MCF 10A (cell line): Measurements from ENCODE around the gene NUDT4. TPM values are rescaled to one million over a fixed set of nuclear protein-coding genes. Genes with fewer than 3 reads are reported as not detected.

ENCODE experiments used
- BruUV-seq: library from RNA; stranded (reverse); fragments of 400-500 nt; replicated peaks from 2 replicates; lab custom pipeline; 2021; lab: Mats Ljungman, UMichigan
- CTCF ChIA-PET: fragments of 300-600 bp; sonication (Branson Sonifier 250); formaldehyde crosslinking; extraction: SDS; loops from one replicate; lab custom pipeline; 2021; ENCODE audit warnings: antibody characterized with exemption, inconsistent platforms; lab: Yijun Ruan, JAX
- POLR2A ChIA-PET: fragments of 300-600, 350-650 bp; sonication (Branson Sonifier 250); formaldehyde crosslinking; extraction: SDS; loops from one replicate; lab custom pipeline; 2020; ENCODE audit warnings: antibody characterized with exemption, inconsistent platforms; lab: Yijun Ruan, JAX
- DNase-seq: peaks from one replicate; pipeline ENCODE4 v3.0.0-alpha.2; 2018; ENCODE audit not compliant: unreplicated experiment
- H3K27ac Mint-ChIP-seq: one replicate; pipeline ENCODE4 v1.8.0; 2022; ENCODE audit warnings: mild to moderate bottlenecking, low read depth, mixed read lengths; ENCODE audit not compliant: unreplicated experiment
- H3K27me3 Mint-ChIP-seq: one replicate; pipeline ENCODE4 v1.8.0; 2022; ENCODE audit warnings: mixed read lengths; ENCODE audit not compliant: insufficient read depth, unreplicated experiment
- H3K36me3 Mint-ChIP-seq: one replicate; pipeline ENCODE4 v1.8.0; 2022; ENCODE audit warnings: mild to moderate bottlenecking, moderate library complexity, mixed read lengths; ENCODE audit not compliant: insufficient read depth, unreplicated experiment
- H3K4me1 Mint-ChIP-seq: one replicate; pipeline ENCODE4 v1.8.0; 2022; ENCODE audit warnings: mixed read lengths; ENCODE audit not compliant: insufficient read depth, unreplicated experiment
- H3K4me3 Mint-ChIP-seq: one replicate; pipeline ENCODE4 v1.8.0; 2022; ENCODE audit warnings: mild to moderate bottlenecking, moderate library complexity, mixed read lengths; ENCODE audit not compliant: unreplicated experiment
- H3K9me3 Mint-ChIP-seq: one replicate; pipeline ENCODE4 v1.8.0; 2022; ENCODE audit warnings: mixed read lengths; ENCODE audit not compliant: unreplicated experiment
- intact Hi-C: fragments of 100-400 bp; cut with micrococcal nuclease; formaldehyde crosslinking; loops from 2 replicates; pipeline ENCODE4 v1.14.1; 2022
- total RNA-seq: library from RNA; stranded (reverse); gene quantifications from 2 replicates; pipeline ENCODE4 v1.2.3, GENCODE V29; 2022
- TF ChIP-seq, protein P1 (sequence below): fragments of 200-600 bp; IDR thresholded peaks from one replicate; pipeline ENCODE4 v1.8.0; 2022; ENCODE audit warnings: antibody characterized with exemption, mild to moderate bottlenecking; ENCODE audit not compliant: unreplicated experiment

Gene NUDT4
- total RNA-seq, 1 experiment from 2014 or later = 79.8 TPM

DNA sequence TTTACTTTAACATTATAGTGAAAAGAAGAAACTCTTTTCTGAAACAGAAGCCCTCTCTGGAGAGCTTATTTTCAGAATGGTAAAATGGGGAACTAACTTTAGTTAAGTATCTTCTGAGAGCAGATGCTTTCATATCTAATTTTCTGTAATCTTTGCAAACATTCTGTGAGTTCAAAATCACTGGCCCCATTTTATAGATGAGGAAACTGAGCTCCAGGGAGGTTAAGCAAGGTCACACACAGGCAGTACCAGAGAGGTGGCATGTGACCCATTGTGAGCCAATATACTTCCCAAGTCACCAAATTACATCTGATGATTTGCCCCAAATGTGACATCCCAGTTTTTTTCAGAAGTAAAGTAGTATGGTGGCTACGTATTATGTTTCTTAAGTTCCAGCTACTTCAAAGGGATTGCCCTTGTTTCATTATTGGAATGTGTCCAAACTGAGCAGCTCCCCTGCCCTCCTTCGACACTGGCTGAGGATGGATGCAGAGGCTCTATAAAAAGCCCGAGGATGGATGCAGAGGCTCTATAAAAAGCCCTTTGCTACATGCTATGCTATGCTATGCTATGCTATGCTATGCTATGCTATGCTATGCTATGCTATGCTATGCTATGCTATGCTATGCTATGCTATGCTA lies 36.2 kb upstream of the NUDT4 start:
- intact Hi-C loops = no loop called here
- TF ChIP-seq, protein P1, sequence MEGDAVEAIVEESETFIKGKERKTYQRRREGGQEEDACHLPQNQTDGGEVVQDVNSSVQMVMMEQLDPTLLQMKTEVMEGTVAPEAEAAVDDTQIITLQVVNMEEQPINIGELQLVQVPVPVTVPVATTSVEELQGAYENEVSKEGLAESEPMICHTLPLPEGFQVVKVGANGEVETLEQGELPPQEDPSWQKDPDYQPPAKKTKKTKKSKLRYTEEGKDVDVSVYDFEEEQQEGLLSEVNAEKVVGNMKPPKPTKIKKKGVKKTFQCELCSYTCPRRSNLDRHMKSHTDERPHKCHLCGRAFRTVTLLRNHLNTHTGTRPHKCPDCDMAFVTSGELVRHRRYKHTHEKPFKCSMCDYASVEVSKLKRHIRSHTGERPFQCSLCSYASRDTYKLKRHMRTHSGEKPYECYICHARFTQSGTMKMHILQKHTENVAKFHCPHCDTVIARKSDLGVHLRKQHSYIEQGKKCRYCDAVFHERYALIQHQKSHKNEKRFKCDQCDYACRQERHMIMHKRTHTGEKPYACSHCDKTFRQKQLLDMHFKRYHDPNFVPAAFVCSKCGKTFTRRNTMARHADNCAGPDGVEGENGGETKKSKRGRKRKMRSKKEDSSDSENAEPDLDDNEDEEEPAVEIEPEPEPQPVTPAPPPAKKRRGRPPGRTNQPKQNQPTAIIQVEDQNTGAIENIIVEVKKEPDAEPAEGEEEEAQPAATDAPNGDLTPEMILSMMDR = no peak
- ChIA-PET POLR2A (interaction anchor here (1.0 kb wide), 1 partner anchor 10 kb away, joined by 3 read pairs; no protein-coding TSS in a partner anchor), CTCF (interaction anchor here (1.1 to 1.2 kb wide), 2 partner anchors 20 to 25 kb away, joined by 3 read pairs; no protein-coding TSS in a partner anchor)
- no peak for DNase-seq
- Mint-ChIP-seq H3K27me3 (no peaks in the 10 kb centered on the region), H3K4me1 (peaks cover 11% of the 10 kb centered on the region), H3K36me3 (no peaks in the 10 kb centered on the region), H3K27ac (no peak overlapping the region), H3K4me3 (no peak overlapping the region), H3K9me3 (no peaks in the 10 kb centered on the region)
- BruUV-seq = no TSS peak

DNA sequence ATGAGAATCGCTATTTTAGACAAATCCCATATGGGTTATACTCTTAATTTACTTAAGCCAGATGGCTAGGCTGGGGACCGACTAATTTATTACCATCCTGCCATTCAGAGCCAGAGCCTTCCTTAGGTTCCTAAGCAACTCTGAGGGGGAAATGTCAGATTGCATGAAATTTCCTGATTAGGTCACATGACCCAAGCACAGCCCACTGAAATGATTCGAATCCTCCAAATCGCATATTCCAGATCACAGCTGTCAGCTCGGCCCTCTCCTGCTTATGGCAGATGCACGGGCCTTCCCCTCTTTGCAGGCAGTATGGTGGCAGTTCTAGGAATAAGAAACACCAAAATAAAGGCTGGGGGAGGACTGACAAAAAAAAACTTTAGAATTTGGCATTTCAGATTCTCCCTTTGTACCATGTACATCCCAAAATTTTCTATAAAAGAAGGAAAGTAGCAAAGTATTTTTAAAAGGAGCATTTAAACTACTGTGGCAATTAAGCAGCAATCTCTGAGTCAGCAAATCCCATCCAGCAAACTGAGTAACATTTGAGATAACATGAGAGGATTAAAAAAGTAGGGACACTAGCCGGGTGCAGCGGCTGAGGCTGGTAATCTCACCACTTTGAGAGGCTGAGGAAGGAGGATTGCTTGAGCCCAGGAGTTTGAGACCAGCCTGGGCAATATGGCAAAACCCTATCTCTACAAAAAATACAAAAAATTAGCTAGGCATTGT lies 30.5 kb upstream of the NUDT4 start:
- no TSS peak for BruUV-seq
- no peak for DNase-seq
- CTCF ChIA-PET = interaction anchor here (0.7 kb wide), 1 partner anchor 333 kb away, joined by 3 read pairs; no protein-coding TSS in a partner anchor
- Mint-ChIP-seq H3K36me3 (no peaks in the 10 kb centered on the region), H3K9me3 (no peaks in the 10 kb centered on the region), H3K4me3 (no peak overlapping the region), H3K27me3 (no peaks in the 10 kb centered on the region), H3K4me1 (peaks cover 14% of the 10 kb centered on the region), H3K27ac (no peak overlapping the region)
- TF ChIP-seq, protein P1 = no peak
- POLR2A ChIA-PET = interaction anchor here (1.0 to 1.2 kb wide), 2 partner anchors 29 to 30 kb away, joined by 3 to 5 read pairs; no protein-coding TSS in a partner anchor
- intact Hi-C loops = no loop called here

DNA sequence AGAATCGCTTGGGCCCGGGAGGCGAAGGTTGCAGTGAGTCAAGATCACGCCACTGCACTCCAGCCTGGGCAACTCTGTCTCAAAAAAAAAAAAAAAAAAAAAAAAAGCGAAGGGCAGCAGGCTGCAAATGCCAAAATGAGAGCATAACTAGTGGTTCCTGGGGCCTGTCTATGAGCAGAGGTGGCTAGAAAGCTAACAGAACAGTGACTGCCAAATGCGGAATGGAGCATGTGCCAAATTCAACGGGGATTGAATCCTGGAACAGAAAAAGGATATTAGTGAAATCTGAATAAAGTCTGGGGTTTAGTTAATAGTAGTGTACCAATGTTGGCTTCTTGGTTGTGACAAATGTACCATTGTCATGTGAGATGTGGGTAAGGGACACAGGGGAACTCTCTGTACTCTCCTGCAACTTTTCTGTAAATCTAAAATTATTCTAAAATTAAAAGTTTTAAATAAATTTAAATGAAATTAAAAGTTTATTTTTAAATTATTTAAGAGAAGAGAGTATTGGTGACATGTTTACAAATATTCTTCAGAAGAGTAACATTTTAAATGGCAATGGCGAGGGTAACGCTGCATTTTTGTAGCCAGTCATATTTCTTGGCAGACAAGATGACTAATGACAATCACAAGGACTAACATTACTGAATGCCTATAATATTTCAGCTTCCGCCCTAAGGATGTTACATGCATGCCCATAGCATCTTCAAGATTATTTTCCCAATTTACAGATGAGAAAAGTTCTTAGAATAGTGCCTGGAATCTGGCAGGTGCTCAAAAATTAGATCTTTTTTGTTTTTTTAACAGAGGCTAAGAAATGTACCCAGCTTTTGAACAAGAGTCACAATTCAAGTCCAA lies 28.9 kb upstream of the NUDT4 start:
- CTCF ChIA-PET = interaction anchor here (0.6 kb wide), 1 partner anchor 106 kb away, joined by 7 read pairs; no protein-coding TSS in a partner anchor
- intact Hi-C loops = no loop called here
- BruUV-seq = no TSS peak

More for the DNA sequence above, 28.9 kb upstream of the NUDT4 start:
- TF ChIP-seq, protein P1 = no peak
- Mint-ChIP-seq H3K4me3 (no peak overlapping the region), H3K9me3 (no peaks in the 10 kb centered on the region), H3K27ac (no peak overlapping the region), H3K4me1 (peaks cover 17% of the 10 kb centered on the region), H3K27me3 (no peaks in the 10 kb centered on the region), H3K36me3 (no peaks in the 10 kb centered on the region)
- POLR2A ChIA-PET = interaction anchor here (1.2 kb wide), 1 partner anchor 28 kb away, joined by 5 read pairs; no protein-coding TSS in a partner anchor
- no peak for DNase-seq
